ENCODE results near the gene NUMBL. TPM values are rescaled to one million over a fixed set of nuclear protein-coding genes. Genes with fewer than 3 reads are reported as not detected.
A peak's percentile ranks its signal among the peaks of the same experiment; 100 is the strongest.

Gene NUMBL
- total RNA-seq, 1 donor from 2014 or later = 69.1 TPM

DNA sequence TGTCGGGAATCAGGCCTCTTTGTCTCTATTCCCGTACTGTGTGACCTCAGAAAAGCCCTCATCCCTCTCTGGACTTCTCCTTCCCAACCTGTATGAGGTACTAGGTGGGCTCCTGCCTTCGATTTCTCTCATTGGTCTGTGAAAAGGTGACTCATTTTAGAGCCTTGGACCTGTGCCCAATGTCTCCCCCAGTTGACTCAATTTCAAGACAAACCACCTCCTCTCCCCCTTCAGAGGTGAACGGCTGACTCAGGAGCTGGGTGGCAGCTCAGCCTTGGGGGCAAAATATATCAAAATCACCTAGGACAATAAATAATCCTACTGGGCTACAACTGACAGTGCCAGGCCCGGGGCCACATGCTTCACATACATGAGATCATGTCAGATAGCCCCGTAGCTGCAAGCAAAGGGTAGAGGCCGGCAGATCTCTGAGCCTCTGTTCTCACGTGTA is 25.6 kb upstream of the NUMBL start:
- no peak for DNase-seq

DNA sequence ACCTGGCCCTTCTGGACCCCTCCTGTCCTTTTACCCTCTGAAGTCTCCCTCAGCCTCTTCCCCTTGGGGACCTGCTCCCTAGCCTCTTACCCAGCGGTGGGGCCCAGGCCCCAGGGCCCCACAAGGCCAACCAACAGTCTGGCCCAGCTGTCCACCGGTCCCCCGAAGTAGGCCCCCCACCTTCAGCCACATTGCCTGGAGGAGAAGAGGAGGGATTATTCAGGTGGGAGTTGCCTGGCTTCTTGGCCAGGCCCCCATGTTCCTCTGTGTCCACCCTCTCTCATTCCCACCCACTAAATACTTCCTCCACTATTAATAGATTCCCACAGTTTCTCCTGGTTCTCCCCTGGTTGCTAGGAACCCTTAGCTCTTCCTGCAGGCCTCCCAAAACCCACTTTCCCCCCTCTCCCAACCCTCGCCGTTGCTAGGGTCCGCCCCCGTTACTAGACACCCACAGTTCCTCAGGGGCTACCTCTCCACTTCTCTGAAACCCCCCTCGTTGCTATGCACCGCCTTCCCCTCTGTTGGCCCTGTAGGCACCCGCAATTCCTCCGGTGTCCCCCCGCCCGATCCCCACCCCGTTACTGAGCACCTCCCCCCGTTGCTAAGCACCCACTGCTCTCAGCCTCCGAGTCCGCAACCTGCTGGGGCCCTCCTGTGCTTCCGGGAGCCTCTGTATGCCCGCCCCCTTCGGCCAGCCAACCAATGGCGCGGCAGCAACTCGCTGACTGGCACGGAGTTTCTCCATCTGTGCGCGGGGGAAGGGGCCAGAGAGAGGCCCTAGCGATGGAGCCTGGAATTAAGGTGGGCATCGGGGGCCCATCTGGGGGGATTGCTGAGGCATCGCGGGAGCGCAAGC is 24.2 kb upstream of the NUMBL start:
- peak; percentile 98 for DNase-seq

DNA sequence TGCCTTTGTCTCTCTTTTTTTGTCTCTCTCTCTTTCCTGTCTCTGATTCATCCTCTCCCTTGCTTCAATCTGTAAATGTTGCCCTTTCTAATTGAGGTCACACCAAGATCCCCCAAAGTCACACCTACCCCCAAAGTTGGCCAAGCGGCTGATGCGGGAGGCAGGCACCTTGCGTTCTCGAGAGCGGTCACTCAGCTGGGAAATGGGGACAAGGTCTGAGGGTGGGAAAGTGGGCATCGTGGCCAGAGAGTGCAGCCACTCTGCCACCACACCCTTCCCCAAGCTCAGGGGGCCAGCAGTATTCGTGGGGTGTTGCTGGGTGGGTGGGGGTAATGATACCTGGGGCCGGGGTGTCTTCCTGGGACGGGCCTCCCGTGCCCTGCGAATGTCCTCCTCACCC is 23.5 kb upstream of the NUMBL start:
- DNase-seq = no peak

DNA sequence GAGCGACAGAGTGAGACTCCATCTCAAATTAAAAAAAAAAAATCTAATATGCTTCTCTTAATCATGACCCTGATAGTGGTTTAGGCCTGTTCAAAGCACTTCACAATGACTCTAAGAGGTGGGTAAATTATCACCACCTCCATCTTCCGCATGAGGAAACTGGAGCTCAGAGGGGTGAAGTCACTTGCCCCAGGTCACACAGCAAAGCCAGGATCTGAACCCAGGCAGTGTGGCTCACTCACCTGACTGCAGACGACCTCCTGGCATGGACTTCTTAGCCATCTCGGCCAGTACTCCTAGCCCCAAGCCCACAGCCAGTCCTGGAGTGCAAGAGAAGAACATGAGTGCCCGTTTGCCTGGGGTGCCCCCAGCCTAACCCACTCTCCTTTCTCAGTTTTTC is 19.4 kb upstream of the NUMBL start:
- DNase-seq = no peak

DNA sequence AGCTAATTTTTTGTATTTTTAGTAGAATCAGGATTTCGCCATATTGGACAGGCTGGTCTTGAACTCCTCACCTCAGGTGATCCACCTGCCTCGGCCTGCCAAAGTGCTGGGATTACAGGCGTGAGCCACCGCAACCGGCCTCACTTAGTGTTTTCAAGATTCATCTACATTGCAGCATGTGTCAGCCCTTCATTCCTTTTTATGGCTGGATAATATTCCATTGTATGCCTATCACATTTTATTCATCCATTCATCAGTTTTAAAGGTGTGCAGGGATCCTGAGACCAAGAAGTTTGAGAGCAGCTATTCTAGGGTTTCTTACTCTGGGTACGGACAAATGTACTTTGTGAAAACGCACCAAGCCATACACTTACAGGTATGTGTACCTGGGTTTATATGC is 17.2 kb upstream of the NUMBL start:
- DNase-seq = no peak

DNA sequence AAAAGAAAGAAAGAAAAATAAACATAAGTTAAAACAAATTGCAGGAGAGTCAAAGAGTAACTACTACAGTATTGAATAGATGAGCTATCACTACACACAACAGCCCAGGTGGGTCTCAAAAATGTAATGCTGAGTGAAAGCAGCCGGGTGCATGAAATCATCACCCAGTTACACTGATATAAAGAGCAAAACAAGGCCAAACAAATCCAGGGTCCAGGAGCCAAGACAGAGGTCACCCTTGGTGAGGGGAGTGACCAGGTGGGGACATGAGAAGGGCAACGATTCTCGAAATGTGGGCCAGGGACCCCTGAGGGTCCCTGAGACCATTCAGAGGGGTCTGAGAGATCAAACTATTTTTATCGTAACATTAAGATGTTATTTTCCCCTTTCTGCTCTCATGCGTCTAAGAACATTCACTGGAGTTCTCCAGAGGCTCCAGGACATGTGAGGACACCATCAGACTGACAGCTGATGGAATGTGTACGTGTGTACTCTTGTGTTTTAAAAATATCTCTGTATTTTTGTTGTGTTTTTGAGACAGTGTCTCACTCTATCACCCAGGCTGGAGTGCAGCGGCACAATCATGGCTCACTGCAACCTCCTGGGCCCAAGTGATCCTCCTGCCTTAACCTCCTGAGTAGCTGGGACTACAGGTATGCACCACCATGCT is 15.6 kb upstream of the NUMBL start:
- peak; percentile 17 for DNase-seq

DNA sequence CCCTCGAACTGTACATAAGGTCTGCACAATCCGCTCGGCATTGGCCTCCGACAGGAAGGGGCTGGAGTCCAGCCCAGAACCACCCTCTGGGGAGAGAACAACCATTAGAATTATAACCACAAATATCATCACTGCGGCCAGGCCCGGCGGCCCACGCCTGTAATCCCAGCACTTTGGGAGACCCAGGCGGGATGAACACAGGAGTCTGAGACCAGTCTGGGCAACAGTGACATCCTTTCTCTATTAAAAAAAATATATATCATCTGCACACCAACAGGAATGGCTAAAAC is 14.9 kb upstream of the NUMBL start:
- no peak for DNase-seq

DNA sequence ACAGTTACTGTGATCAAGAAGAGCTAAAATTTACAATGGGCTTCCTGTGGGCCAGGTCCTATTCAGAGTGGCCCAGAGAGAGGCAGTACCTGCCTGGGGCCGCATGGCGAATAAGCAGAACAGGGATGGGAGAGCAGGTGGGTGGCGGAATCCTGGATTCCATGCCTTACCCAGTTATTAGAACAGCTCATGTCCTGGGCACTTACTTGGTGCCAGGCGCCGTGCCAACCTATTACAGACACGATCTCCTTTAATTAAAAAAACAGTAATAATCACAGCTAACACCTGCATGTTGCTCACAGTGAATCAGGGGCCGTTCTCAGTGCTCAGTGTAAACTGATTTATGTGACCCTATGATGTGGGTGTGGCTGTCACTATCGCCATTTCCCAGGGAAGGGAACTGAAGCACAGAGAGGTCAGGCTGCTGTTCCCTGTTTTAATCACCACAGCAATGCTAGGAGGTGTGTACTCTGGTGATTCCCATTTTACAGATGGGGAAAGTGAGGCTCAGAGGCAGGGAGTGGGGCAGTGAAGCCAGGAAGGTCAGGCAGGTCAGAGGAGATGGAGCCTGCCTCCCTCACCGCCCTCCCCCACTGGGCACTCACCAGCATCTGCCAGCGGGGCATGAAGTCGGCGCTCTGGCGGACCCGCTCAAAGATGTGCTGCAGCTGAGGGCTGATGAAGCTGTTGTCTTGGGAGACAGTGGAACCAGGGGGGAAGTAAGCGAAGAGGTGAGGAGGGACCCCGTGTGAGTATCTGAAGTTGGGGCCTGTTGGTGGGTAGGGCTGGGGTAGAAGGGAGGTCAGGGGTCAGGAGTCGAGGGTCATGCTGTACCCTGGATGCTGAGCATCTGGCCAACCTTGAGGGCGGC is 14.3 kb upstream of the NUMBL start:
- no peak for DNase-seq

DNA sequence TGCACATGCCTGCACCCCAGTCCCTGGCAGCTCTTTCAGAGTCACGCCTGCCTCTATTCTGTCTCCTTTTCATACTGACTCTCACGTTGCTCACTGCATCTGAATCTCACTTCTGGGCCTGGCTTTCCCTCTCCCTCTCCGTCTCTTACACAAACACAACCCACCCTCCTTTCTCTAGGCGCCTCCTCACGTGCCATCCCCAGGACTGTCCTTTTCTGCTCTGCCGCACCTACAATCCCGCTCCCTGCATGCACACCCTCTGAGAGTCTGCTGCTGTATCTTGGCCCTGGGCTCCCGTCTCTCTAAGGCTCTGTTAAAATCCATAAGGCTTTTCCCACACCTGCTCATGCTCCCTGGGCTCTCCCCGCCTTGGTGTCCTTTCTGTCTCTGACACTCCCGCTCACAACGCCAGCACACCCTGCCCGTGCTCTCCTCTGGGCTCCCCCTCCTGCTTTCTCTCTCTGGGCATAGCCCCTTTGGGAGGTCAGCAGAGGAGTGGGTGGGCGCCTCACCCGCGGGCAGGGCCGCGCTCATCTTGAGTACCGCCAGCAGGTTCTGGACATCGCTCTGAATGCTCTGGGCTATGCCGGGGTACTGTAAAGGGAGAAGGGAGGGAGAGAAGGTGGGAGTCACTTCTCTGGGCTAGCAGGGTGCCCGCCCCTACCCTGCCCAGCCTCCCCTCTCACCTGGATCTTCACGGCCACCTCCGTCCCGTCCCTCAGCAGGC is 12.7 kb upstream of the NUMBL start:
- no peak for DNase-seq

DNA sequence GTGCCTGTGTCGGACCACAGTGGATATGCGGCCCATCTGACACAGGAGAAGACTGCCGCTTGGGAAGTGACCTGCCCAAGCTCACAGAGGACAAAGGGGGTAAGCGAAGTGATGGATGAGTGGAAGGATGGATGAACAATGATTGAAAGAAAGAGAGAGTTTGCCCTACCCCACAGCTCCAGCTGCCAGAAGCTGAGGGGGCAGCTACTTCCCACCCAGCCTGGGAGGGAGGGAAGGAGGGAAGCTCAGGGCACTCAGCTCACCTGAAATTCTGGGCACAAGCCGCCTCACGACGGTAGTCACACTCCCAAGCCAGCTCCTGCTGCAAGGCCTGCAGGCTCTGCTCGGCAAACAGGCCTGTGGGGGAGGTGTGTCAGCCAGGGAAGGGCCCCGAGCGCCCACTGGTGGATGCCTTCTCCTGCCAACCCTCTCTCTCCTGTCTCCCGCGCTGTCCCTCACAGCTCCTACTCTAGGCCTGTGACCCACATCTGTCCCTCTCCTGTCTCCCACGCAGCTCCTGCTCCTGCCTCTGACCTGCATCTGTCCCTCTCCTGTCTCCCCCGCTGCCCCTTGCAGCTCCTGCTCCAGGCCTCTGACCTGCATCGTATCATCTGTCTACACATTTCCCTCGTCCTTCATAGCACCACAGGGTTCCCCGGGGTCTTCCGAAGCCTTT is 12.0 kb upstream of the NUMBL start:
- DNase-seq = peak; percentile 51

DNA sequence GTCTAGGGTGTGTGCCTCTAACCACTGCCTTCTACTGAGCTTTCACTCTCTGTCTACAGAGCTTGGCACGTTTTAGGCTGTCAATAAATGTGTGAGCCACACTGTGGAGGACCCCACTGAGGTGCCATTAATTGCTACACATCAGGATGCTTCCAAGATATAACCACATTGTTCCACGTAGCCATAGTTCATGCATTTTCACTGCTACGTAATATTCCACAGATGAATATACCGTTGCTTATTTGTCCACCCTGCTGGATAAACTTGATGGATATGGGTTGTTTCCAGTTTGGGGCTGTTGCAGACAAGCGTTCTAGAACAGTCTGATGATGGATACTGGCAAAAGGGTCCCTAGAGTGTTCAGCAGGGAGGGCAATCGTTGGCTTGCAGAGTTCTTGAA is 11.3 kb upstream of the NUMBL start:
- no peak for DNase-seq

DNA sequence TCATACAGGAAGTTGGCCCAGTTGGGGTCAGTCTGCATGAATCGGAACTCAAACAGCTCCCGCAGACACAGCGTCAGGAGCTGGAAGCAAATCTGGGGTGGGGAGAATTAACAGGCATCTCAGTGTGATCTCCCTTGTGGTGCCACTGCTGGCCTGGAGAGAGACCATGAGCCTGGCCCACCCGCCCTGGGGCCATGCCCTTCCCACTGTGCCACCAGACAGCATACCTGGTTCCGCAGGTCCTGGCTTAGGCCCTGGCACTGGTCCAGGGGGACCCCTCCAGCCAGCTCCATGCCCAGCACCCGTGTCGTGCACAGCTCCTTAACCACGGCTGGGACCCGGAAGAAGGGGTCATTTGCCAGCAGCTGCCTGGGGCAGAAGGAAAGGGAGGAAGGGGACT is 9.6 kb upstream of the NUMBL start:
- no peak for DNase-seq

DNA sequence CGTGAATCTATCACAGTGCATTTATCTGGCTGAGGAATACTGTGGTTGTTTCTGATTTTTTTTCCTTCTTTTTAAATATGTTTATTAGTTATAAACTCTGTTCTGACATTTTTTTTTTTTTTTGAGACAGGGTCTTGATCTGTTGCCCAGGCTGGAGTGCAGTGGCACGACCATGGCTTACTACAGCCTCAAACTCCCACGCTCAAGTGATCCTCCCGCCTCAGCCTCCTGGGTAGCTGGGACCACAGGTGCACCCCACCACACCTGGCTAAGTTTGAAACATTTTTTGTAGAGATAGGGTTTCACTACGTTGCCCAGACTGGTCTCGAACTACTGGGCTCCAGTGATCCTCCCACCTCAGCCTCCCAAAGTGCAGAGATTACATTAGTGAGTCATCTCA is 6.6 kb upstream of the NUMBL start:
- no peak for DNase-seq

DNA sequence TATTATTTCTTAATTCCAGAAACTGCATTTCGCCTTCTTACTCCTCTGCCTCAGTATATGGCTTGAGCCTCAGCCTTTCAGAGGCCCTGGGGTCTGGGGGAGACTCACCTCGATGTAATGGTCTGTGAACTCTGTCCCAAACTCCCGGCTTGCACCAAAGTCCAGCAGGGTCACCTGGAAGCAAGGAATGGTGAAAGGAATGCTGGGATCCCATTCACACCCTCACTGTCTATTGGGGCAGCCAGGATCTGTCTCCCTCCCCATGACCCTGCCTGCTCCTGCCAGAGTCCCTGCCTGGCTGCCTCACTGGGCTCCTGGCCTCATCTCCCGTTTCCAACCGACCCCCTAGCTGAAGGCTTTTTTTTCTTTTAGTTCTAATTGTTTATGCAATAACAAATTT is 5.4 kb upstream of the NUMBL start:
- DNase-seq = no peak

DNA sequence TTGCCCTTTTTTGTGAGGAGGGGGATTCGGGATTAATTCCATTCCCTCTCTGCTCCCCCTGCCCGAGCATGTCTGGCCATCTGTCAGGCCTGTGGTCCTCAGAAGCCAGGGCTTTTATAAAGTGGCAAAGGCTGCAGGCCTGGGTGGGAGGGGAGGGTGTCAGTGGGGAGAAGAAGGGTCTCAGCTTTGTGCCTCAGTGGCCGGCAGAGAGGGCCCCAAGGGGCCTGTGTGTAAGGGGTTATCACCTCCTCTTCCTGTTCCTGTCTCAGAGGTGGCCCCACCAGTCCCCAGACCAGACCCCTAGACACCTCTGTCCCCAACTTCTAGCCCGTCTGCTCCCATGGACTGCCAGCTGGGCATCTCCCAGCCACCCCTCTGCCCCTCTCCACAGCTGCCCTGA is 3.4 kb upstream of the NUMBL start:
- no peak for DNase-seq

DNA sequence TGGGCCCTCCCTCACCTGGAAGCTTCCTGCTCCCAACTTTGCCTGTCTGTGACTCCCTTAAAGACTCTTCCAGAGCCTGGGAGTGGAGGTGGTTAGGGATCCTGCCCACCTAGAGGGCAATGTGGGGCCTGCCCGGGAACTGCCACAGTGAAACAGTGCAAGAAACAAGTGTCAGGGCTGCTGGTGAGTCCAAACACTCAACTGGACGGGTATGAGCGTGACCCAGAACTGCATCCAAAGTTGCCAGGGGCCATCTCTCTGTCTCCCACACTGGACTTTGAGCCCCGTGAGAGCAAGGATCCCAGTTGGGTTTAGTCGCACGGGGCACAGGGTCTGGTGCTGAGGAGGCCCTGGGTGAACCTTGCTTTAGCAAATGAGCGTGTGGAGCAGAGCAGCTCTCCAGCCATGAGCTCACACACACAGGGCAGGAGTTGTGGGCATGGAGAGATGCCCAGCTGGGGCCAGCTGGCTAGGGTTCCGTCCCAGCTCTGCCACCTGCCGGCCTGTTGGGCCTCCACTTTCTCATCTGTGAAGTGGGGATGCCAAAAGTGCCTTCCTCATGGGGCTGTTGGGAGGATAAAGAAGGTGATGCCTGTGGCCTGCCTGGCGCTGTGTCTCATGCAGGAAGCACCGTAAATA is 2.8 kb upstream of the NUMBL start:
- peak; percentile 14 for DNase-seq

DNA sequence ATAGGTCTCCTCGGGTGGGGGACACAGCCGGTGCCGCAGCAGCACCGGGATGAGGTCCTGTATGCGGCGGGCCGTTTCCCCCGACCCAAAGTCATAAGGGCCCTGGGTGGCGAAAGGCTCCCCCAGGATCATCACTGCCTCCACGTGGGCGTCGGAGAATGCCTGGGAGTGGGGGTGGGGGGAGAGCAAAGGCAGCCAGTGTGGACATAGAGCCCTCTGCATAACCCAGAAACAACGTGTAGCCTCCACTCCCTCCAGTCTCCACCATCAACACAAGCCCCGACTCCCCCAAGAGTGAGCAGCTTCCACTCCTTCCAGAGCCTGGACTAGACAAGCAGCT is 1.7 kb upstream of the NUMBL start:
- no peak for DNase-seq

DNA sequence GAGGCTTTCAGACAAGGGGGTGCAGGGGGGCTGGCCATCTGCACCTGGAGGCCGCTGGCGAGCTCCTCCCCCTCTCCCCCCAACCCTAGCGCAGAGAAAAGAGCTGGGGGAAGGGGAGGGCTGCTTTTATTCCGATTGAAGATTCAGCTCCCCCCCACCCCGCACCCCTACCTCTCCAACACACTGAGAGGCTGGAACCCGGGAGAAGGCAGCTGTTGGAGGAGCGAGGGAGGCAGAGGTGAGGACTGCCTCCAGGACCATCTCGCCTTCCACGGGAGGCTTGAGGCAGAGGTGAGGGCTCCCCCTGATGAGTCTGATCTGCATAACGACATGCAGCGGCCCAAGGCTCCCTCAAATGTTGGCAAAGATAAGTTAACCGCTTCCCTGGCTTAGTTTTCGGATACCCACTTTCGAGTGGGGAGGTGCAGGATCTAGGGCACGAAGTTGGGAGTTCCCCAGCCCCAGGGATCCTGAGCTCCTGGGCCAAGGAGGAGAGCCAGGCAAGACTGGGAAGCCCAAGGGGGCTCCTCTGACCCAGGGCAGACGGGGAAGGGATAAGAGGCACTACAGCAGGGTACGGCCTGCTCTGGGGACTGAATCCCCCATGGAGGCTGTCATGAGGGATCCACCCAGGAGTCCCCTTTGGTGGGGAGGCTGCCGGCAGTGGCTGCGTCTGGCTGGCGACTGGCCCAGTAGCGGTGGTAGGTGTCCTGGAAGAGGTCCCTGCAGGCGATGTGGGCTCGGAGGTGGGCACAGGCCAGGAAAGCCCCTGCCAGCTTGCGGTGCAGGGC is 1.2 kb upstream of the NUMBL start:
- DNase-seq = no peak

DNA sequence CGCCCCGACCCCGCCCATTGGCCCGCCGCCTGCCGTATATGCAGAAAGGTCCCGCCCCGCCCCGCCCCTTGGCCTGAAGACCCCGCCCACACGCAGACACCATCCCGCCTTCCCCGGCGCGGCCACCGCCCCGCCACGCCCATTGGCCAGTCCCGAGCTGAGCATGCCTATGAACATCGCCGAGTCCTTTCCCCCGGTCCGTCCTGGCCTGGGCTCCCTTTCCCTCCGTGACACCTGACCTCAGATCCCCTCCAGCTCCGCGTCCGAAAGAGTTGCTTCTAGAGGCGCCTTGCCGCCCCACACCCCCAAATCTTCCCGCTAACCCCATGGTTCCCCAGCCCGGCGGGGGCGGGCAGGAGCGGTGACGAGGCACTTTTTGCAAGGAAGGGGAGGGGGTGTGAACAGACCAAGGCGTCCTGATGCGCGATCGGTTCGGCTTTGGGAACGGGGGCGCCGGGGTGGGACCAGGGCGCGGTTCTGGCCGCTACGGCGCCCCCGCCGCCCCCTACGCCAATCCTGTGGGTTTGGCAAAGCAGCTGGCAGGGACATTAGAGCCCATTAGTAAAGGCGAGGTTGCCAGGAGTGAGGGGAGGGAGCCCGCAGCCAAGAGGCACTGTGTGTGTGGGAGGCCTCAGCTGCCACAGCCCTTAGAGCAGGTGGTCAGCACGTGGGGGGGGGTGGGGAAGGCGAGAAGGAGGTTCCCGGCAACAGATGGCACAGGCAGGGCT is 406 bp upstream of the NUMBL start:
- peak; percentile 98 for DNase-seq

Data from tongue (tissue), 2 donors.